ENCODE measurements around the gene DMXL1.

DMXL1 gene

GRCh38 chr5:119270960-119271757 is 200.3 kb downstream of the DMXL1 start:
- no peak for DNase-seq (ENCODE audit: low read depth)

- no peak for DNase-seq (ENCODE audit: low read depth)
Measured at GRCh38 chr5:119271758-119272730, 201.2 kb downstream of the DMXL1 start.

- DNase-seq (ENCODE audit: low read depth), result no peak
Measured at GRCh38 chr5:119273391-119273839, 202.5 kb downstream of the DMXL1 start.

- no peak for DNase-seq (ENCODE audit: low read depth)
Measured at GRCh38 chr5:119274030-119274766, 203.3 kb downstream of the DMXL1 start.

- peak; percentile 89 for DNase-seq (ENCODE audit: low read depth)
Measured at GRCh38 chr5:119274767-119275130, 203.9 kb downstream of the DMXL1 start.

GRCh38 chr5:119275146-119275545 is 204.3 kb downstream of the DMXL1 start:
- DNase-seq (ENCODE audit: low read depth), result peak; percentile 54

- DNase-seq (ENCODE audit: low read depth), result no peak
Measured at GRCh38 chr5:119275601-119276173, 204.8 kb downstream of the DMXL1 start.

- no peak for DNase-seq (ENCODE audit: low read depth)
Measured at GRCh38 chr5:119276978-119277377, 206.1 kb downstream of the DMXL1 start.

GRCh38 chr5:119279093-119279492 is 208.2 kb downstream of the DMXL1 start:
- DNase-seq (ENCODE audit: low read depth), result no peak

GRCh38 chr5:119280380-119280779 is 209.5 kb downstream of the DMXL1 start:
- DNase-seq (ENCODE audit: low read depth), result no peak

GRCh38 chr5:119282628-119283027 is 211.7 kb downstream of the DMXL1 start:
- no peak for DNase-seq (ENCODE audit: low read depth)

GRCh38 chr5:119284031-119284430 is 213.1 kb downstream of the DMXL1 start:
- DNase-seq (ENCODE audit: low read depth), result no peak

GRCh38 chr5:119285070-119285916 is 214.4 kb downstream of the DMXL1 start:
- no peak for DNase-seq (ENCODE audit: low read depth)

- DNase-seq (ENCODE audit: low read depth), result no peak
Measured at GRCh38 chr5:119286511-119287488, 215.9 kb downstream of the DMXL1 start.

- peak; percentile 63 for DNase-seq (ENCODE audit: low read depth)
Measured at GRCh38 chr5:119287547-119288111, 216.7 kb downstream of the DMXL1 start.

- no peak for DNase-seq (ENCODE audit: low read depth)
Measured at GRCh38 chr5:119288379-119289033, 217.6 kb downstream of the DMXL1 start.

GRCh38 chr5:119289438-119290044 is 218.7 kb downstream of the DMXL1 start:
- DNase-seq (ENCODE audit: low read depth), result no peak

- DNase-seq (ENCODE audit: low read depth), result no peak
Measured at GRCh38 chr5:119290161-119290569, 219.3 kb downstream of the DMXL1 start.

Data from iris pigment epithelial cell (primary cell).